KOPT-K1 (cell line): ENCODE measurements around the gene GLB1L3.

Experiments
- H3K27ac ChIP-seq: fragments of 200-600 bp; sonication (generic); 2 replicates; pipeline ENCODE4 v1.5.1; 2016; ENCODE audit warnings: antibody characterized with exemption, mild to moderate bottlenecking, low read depth, low read length; ENCODE audit not compliant: poor library complexity, severe bottlenecking
- H3K36me3 ChIP-seq: fragments of 200-600 bp; sonication (generic); 2 replicates; pipeline ENCODE4 v1.5.1; 2017; ENCODE audit warnings: antibody characterized with exemption, mild to moderate bottlenecking, low read length, moderate library complexity; ENCODE audit not compliant: insufficient read depth
- H3K9me3 ChIP-seq: fragments of 200-600 bp; sonication (generic); 2 replicates; pipeline ENCODE4 v1.5.1; 2017; ENCODE audit warnings: antibody characterized with exemption, low read length, mild to moderate bottlenecking; ENCODE audit not compliant: insufficient read depth, poor library complexity, severe bottlenecking

GLB1L3 gene, protein sequence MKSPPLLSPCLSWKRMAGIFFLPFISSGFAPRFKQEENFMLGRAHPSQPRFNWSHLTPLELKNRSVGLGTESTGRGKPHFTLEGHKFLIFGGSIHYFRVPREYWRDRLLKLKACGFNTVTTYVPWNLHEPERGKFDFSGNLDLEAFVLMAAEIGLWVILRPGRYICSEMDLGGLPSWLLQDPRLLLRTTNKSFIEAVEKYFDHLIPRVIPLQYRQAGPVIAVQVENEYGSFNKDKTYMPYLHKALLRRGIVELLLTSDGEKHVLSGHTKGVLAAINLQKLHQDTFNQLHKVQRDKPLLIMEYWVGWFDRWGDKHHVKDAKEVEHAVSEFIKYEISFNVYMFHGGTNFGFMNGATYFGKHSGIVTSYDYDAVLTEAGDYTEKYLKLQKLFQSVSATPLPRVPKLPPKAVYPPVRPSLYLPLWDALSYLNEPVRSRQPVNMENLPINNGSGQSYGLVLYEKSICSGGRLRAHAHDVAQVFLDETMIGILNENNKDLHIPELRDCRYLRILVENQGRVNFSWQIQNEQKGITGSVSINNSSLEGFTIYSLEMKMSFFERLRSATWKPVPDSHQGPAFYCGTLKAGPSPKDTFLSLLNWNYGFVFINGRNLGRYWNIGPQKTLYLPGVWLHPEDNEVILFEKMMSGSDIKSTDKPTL

DNA sequence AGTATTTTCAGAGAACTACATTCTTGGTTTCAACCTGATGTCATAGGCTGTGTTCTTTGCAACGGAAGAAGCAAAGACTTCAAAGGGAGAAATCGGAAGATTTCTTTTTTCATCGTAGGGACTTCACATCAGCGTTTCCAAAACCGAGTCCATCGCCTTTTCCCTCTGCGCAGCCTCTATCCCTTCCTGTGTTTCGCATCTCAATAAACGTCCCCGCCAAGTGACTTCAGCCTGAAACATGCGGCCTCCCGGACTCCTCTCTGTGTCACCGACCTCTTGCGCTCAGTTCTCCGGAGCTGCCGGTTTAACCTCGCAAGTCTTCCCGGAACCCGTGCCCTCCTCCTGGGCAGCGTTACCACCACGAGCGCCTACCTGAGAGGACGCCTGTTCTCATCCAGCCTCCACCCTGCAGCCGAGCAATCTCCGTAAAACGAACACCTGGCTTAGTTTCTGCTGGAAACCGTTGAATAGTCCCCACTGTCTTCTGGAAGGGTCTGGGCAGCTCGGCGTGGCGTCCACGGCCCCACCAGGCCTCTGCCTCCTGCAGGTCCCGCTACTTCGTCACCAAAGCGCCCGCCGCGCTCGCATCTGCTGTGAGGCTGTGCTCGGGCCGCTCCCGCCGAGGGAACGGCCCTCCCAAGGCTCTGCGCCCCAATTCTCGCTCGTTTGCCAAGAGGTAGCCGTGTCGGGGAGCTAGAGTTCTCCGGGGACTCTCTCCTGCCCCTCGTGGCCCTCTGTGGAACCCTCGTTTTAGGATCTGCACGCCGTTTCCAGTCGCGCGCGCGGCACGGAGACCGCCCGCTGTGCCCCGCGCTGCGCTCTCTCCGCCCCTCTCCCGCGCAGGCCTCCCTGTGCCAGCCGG is at the start of gene GLB1L3:
Gene GLB1L3 (plus strand): TSS at position 846 of the 862 bp plus-strand sequence. CDS start 362 bp downstream, outside the sequence.
- Histone ChIP-seq H3K27ac (peak within 1 kb of the TSS; percentile 61), H3K36me3 (no peaks in the 10 kb centered on the region), H3K9me3 (no peaks in the 10 kb centered on the region)

DNA sequence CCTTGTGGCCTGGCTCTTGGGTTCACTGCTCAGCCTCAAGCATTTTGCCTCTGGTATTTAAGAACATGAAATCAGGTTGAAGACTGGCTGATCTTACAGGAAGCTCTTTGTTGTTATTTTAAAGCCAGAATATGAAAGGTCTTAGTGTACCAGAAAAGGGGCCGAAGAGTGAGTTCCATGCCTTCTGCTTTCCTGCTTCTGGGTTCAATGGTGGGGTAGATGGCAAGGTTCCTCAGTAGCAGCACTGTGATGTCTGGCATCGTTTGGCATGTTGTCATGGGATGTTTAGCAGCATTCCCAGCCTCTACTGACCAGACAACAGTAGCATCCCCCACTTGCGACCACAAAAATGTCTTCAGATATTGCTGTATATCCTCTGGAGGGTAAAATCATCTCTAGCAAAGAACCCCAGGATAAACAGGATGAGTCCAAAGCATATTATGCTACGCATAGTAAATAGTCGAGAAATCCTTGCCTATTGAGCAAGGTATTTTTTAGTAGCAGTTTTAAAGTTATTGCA is 49.3 kb upstream of the GLB1L3 start:
- Histone ChIP-seq H3K36me3 (peaks cover 21% of the 10 kb centered on the region), H3K9me3 (no peaks in the 10 kb centered on the region), H3K27ac (no peak overlapping the region)

DNA sequence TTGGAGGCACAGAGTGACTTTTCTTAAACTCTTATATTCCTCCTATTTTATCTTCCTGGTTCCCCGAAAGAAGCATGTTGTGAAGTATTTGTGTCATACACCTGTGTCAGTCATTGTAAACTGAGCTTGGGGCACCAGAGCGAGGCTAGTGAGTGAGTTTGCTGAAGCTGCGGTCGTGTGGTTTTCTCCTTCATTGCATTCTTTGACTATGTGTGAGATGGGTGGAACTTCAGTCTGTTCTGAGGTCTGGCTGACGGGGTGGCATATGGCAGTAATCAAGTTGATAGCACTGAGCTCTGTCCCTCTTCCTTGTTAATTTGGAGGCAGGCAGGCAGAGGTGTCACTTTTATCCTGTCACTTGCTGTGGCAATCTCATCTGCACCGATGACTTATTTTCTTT is 47.6 kb upstream of the GLB1L3 start:
- H3K9me3 ChIP-seq, result no peaks in the 10 kb centered on the region
- H3K36me3 ChIP-seq, result 0 out of 2 replicates have a peak, but pooled peaks cover 13% of the 10 kb centered on the region
- H3K27ac ChIP-seq, result no peak overlapping the region

DNA sequence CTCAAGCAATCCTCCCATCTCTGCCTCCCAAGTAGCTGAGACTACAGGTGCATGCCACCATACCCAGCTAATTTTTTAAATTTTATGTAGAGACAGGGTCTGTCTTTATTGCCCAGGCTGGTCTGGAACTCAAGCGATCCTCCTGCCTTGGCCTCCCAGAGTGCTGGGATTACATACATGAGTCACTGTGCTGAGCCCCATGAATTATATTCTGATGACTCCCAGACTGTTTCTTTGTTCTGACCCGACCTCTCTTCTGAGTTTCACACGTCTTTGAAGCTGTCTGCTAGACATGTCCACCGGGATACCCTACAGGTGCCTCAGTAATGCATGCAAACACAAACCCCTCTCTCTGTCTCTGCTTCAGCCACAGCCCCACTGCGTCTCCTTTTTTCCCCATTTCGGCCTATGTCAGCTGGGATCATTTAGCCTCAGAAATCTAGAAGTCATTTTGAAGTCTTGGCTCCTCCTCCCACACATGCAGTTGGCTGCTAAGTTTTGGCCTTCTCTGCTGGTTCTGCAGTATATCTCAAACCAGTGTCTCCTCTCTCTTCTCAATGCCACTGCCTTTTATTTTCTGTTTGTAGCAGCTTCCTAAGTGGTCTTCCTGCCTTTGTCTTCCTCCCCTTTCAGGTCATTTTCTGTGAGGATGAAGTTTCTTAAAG is 46.9 kb upstream of the GLB1L3 start:
- no peak overlapping the region for H3K27ac ChIP-seq
- no peaks in the 10 kb centered on the region for H3K9me3 ChIP-seq
- 0 out of 2 replicates have a peak, but pooled peaks cover 19% of the 10 kb centered on the region for H3K36me3 ChIP-seq

DNA sequence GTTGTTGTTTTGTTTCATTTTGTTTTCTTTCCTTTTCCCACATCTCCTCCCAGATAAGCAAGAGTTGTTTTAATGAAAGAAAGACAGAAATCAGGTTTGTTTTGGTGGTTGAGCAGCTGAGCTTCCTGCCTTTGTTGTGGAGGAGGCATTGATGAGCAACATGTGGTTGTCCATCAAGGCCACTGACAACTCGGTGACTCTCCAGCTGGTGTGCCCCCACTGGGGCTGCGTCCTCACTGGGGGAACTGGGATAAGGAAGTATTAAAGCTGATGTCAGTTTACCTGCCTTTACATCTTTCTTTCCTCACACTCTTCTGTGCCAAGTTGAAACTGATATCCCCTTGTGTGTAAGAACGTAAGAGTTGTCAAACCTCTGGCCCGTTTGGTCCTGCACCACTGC is 45.8 kb upstream of the GLB1L3 start:
- Histone ChIP-seq H3K36me3 (peaks cover 30% of the 10 kb centered on the region), H3K9me3 (no peaks in the 10 kb centered on the region), H3K27ac (no peak overlapping the region)

DNA sequence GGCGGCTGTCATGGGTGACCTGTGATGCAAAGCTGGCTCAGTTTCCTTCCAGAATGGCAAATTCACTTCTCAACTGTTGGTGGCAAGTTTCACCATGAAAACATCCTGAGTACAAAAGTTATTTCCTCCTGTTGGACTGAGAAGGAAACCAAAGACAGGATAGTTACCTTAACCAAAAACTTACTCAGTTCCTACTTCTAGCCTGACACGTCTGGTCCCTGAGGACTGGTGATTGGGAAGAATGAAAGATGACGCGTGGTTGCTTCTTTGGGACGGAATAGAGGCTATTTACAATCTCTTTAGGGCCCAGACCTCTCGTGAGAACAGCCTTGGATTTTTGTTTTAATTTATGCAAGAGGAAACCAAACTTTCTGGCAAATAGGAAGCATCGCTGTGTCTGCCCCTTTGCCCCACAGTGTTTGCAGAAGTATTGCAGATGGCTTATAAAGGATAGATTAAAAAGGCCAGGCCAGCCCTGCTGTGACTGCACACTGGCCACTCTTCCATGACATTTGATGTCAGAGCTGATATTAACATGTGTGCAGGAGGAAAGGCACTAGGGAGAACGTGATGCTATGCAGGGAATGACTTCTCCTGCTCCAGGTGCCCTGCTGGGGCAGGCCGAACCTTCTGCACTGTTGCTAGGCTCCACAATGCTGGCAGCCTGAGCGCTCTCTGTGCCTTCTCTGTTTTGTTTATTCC is 44.1 kb upstream of the GLB1L3 start:
- Histone ChIP-seq H3K27ac (no peak overlapping the region), H3K9me3 (no peaks in the 10 kb centered on the region), H3K36me3 (peaks cover 47% of the 10 kb centered on the region)

DNA sequence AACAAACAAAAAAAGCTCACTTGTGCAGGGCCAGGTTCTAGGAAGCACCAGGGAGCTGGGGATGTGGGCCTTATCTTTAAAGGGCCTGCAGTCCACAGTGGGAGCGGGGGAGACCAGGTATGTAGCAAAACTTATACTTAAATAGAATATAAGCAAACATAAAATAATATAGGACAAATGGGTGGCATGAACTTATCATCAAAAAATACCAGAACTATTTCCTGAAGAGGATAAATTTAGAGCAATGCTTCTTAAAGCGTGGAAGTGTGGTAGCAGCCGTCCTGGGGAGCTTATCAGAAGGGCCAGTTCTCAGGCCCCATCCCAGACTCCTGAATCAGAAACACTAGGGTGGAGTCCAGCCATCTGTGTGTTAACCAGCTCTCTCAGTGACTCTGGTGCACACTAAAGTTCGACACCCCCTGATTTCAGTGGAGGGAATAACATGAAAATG is 42.4 kb upstream of the GLB1L3 start:
- Histone ChIP-seq H3K27ac (no peak overlapping the region), H3K9me3 (no peaks in the 10 kb centered on the region), H3K36me3 (peaks cover 59% of the 10 kb centered on the region)

DNA sequence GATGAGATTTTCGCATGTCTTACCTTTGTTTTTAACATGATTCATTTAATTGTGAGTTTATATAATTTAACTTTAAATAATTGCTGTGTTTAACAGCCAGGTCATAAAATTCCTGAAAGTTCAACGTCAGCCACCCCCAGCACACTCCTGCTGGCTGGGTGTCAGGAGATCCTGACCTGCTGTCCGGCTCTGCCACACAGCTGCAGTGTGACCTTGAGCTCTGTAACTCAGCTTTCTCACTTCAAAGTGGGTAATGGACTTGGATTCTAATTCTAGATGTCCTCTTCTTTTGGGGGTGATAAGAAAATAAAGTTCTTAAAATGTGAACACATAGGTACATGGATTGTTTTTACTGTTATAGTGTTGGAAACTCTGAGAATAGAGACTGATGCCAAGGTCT is 40.8 kb upstream of the GLB1L3 start:
- H3K27ac ChIP-seq, result no peak overlapping the region

DNA sequence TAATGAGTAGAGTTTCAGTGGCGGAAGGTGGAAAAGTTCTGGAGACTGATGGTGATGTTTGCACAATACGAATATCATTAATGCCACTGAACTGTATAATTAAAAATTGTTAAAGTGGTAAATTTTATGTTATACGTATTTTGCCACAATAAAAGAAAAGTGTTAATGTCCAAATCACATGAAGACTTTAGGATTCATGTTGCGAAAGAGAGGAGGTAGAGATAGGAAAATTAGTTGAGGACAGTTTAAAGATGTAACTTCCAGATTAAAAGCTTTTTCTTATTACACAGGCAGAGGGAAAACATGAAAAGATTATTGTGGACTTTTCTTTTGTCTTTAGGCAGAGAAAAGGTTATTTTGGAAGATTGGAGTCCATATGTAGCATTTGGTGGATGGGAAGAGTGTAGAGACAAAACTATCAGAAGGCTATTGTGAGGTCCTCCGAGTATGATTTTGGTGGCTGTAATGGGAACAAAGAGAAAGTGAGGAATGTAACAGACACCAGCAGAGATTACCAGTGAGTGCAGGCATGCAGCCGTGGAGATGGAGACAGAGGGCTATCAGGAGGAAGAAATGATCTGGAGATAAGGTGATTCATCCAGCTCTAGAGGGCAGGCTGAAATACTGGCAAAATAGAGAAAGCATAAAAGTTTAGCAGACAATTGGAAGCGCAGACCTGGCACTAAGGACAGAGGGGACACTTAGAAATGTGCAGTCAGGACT is 39.2 kb upstream of the GLB1L3 start:
- no peak overlapping the region for H3K27ac ChIP-seq
- no peaks in the 10 kb centered on the region for H3K9me3 ChIP-seq
- peaks cover 79% of the 10 kb centered on the region for H3K36me3 ChIP-seq

More for the DNA sequence above, 40.8 kb upstream of the GLB1L3 start:
- Histone ChIP-seq H3K36me3 (peaks cover 69% of the 10 kb centered on the region), H3K9me3 (no peaks in the 10 kb centered on the region)

DNA sequence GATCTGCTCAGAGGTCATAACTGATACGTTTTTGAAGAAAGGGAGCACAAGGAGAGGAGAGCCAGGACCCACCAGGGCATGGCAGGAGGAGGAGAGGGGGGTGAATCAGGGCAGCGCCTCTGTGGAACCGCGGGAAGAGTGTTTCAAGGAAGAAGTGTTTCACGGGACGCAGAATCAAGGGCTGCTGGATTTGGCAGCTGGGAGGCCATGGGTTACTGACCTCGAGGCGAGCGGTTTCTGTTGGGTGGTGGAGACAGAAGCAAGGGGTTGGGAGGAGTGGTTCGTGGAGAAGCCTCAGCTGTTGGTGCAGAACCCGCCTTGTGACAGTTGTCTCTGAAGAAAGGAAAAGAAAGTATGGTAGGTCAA is 38.6 kb upstream of the GLB1L3 start:
- H3K9me3 ChIP-seq, result no peaks in the 10 kb centered on the region
- no peak overlapping the region for H3K27ac ChIP-seq
- H3K36me3 ChIP-seq, result peaks cover 85% of the 10 kb centered on the region

DNA sequence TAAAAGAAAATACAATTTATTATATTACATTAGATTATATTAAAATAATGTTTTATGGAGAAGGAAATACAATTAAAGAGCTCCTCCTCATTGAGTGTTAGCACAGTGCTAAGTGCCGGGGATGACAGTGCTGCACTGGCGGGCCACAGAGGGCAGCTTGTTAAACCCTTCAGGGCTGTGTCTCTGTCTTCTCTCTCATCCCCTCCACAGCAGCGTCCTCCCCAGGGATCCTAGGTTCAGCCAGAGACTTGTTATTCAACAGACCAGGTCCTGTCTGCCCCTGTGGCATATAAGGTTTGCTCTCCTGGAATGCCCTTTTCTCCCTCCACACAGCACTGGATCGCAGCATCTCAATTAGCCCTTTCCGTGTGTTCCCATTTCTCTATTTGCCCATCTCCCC is 37.2 kb upstream of the GLB1L3 start:
- H3K27ac ChIP-seq, result no peak overlapping the region
- H3K9me3 ChIP-seq, result no peaks in the 10 kb centered on the region
- H3K36me3 ChIP-seq, result peaks cover 94% of the 10 kb centered on the region

DNA sequence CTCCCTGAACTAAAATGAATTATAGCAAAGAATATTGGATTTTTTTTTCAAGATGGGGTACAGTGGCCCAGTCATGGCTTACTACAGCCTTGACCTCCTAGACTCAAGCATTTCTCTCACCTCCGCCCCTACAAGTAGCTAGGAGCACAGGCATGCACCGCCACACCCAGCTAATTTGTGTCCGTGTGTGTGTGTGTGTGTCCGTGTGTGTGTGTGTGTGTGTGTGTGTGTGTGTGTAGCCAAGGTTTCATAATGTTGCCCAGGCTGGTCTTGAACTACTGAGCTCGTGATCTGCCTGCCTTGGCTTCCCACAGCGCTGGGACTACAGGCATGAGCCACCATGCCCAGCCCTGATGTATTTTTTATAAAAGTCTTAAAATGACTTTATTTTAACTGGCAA is 35.6 kb upstream of the GLB1L3 start:
- H3K36me3 ChIP-seq, result peaks cover 94% of the 10 kb centered on the region
- H3K9me3 ChIP-seq, result no peaks in the 10 kb centered on the region
- H3K27ac ChIP-seq, result no peak overlapping the region

DNA sequence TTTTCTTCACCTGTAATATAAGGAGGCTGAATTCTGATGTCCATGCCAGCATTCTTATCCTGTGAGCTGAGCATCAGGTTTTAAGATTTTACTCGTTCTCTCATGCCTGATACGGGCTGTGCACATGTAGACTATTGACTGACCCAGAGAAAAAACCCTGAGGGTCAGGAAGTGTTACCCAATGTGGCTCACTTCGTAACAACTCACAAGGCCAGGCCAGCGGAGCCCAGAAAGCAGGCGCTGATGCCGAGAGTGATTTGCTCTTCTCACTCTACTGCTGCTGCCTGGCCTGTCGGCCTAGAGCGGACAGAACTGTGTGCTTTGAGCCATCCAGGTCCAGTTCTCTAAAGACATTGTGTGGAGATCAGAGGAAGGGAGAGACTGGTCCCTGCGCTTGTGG is 33.8 kb upstream of the GLB1L3 start:
- H3K36me3 ChIP-seq, result peaks cover 95% of the 10 kb centered on the region
- H3K27ac ChIP-seq, result no peak overlapping the region

More for the DNA sequence above, 33.8 kb upstream of the GLB1L3 start:
- H3K9me3 ChIP-seq, result no peaks in the 10 kb centered on the region
